NCI-H1436 (cell line): ENCODE data around the gene R3HDML.
"Not testable (repeated sequence)": the region's sequence is repeated elsewhere in the genome, so short reads cannot be mapped to it uniquely, and the experiment has no call there.

Experiments used
- DNase-seq: peaks from one replicate; lab custom pipeline; 2025; lab: John Stamatoyannopoulos, UW

R3HDML gene, protein sequence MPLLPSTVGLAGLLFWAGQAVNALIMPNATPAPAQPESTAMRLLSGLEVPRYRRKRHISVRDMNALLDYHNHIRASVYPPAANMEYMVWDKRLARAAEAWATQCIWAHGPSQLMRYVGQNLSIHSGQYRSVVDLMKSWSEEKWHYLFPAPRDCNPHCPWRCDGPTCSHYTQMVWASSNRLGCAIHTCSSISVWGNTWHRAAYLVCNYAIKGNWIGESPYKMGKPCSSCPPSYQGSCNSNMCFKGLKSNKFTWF

DNA sequence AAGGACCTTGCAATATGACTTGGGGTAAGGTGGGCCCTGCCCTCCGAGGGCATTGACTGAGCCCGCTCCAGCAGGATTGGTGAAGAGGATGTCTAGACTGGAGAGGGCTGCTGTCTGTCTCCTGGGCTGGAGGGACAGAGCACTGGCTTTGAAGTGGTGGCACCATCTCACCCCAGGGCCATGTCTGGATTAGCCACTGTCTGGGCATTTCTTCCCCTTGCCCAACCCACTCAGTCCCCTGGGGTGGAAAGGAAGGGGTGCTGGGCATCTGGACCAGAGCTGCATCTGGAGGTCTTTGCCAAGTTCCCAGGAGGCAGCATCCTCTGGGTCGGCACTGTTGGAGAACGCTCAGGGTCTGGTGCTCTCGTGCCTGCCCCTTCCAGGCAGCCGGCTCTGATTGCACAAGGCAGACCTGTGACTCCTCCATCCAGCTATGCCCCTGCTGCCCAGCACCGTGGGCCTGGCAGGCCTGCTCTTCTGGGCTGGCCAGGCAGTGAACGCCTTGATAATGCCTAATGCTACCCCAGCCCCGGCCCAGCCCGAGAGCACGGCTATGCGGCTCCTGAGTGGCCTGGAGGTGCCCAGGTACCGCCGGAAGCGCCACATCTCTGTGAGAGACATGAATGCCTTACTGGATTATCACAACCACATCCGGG is at the start of gene R3HDML:
Gene R3HDML (plus strand): TSS at position 319 of the 656 bp plus-strand sequence. CDS start 115 bp downstream, at position 434.
- DNase-seq: no peak

DNA sequence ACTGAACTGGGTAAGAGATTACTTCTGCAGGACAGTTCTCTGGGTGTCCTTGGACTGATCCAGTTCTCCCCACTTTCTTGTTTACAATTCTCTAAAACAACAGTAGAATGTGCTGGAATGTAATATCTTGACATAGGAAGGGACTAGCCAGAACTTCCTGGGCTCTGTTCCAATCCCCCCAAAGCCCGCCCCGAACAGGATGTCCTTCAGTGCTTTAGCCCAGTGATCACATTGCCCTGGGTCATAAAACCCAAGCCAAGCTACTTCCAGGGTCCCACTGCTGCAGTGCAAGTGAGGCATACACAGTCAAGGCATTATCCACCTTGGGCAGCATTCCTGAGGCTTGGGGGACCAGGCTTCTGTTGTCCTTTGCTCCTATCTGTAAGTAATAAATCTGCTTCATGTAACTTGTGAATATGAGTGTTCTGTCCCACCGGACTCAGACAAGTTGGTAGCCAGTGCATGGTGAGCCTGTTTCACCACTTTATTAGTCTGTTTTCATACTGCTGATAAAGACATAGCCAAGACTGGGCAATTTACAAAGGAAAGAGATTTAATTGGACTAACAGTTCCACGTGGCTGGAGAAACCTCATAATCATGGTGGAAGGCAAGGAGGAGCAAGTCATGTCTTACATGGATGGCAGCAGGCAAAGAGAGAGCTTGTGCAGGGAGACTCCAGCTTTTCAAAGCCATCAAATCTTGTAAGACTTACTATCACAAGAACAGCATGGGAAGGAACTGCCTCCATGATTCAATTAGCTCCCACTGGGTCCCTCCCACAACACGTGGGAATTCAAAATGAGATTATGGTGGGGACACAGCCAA is 49.4 kb upstream of the R3HDML start:
- DNase-seq: no peak

DNA sequence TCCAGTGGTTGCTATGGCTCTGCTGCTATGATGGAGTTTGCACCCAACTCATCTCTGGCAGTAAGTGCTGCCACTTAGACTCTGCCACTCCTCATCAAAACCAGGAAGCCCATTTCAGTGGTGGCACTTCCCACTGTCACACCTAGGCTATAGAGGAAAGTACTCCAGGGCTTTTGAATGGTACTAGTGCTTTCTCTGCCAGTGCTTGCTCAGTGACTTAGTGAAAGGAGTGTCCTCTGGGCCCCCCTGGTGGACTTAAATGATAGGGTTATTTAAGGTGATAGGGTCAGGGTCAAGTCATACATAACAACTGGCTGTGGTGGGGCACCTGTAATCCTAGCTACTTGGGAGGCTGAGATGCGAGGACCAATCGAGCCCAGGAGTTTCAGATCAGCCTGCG is 48.6 kb upstream of the R3HDML start:
- DNase-seq: no peak

DNA sequence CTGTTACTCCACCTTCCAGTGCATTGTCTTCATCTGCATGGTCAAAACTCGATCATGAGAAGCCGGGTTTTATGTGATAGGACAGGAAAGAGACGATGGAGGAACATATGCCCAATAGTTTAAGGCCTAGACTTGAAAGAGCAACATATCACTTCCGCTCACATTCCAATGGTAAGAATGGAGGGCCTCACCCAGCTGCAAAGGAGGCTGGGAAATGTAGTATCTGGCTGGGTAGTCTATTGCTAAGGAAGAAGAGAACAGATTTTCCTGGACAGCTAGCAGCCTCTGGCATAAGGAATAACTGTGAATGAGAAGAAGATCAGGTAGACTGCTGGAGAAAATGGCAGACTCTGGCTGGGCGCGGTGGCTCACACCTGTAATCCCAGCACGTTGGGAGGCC is 45.1 kb upstream of the R3HDML start:
- no peak for DNase-seq

DNA sequence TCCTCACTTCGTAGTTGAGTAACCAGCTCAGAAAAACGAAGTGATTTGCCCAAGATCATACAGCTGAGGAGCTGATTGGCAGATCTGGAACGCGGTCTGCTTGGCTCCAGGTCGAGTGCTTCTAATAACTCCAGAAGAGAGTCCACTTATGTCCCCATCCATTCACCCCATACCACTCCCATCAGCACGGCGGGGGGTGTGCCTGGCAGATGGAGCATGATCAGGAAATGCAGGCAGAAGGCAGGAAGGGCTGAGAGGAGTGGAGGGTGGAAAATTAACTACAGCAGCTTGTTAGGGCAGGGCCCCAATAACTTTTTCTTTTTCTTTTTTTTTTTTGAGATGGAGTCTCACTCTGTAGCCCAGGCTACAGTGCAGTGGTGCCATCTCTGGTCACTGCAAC is 40.8 kb upstream of the R3HDML start:
- DNase-seq: no peak

DNA sequence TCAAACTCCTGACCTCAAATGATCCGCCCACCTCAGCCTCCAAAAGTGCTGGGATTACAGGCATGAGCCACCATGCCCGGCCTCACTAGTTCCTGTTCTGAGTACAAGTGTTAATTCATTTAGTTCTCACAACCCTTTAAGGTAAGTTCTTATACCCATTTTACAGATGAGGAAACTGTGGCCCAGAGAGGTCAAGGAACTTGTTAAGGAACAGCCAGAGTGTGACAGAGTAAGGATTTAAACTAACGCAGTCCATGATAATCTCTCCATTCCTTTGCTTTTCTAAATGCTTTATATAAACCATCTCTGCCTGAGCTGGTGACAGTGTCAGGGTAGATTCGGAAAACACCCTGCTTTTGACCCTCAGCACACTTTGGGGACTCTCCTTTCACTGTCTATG is 39.1 kb upstream of the R3HDML start:
- DNase-seq: no peak

DNA sequence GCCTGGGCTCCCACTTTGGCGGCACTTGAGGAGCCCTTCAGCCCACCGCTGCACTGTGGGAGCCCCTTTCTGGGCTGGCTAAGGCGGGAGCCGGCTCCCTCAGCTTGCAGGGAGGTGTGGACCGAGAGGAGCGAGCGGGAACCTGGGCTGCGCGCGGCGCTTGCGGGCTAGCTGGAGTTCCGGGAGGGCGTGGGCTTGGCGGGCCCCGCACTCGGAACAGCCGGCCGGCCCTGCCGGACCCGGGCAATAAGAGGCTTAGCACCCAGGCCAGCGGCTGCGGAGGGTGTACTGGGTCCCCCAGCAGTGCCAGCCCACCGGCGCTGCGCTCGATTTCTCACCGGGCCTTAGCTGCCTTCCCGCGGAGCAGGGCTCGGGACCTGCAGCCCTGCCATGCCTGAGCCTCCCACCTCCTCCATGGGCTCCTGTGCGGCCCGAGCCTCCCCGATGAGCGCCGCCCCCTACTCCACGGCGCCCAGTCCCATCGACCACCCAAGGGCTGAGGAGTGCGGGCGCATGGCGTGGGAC is 37.8 kb upstream of the R3HDML start:
- not testable (repeated sequence) for DNase-seq

DNA sequence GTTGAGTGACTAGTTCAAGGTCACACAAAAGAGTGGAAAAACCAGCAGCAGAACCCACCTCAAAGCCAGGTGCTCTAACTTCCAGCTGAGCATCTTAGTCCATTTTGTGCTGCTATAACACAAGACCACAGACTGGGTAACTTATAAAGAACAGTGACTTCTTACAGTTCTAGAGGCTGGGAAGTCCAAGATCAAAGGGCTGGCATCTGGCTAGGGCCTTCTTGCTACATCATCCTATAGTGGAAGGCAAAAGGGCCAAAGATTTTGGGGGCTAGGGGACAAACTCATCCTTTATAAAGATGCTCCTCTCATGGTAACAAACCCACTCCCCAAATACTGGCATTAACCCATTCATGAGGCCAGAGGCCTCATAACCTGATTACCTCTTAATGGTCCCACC is 35.6 kb upstream of the R3HDML start:
- no peak for DNase-seq

DNA sequence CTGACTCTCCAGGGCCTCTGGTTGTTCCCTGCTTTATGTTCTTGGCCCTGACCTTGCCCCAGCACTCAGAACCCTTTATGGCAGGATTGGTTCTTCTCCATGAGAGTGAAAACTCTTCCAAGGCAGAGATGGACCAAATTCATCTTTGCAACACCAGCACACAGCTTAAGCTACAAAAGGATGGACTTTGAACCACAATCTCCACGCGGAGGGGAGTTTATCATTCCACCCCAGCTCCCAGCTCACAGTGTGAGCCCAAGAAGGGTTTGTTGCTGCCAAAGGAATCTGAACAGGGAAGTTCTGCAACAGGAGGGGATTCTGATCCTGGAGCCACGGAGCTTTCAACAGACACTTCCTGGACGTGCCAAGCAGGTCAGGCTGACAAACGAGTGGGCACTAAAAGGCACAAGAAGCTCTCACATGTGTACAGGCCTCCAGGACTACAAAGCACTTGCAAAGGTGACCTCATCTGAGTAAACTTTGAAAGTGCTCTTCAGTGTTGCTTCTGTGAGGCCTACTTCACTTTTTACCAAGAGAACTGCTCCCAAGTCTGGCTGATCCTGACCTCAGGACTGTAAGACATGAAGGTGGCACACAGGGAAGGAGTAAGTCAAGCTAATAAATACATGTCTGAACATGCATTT is 34.7 kb upstream of the R3HDML start:
- DNase-seq: no peak

DNA sequence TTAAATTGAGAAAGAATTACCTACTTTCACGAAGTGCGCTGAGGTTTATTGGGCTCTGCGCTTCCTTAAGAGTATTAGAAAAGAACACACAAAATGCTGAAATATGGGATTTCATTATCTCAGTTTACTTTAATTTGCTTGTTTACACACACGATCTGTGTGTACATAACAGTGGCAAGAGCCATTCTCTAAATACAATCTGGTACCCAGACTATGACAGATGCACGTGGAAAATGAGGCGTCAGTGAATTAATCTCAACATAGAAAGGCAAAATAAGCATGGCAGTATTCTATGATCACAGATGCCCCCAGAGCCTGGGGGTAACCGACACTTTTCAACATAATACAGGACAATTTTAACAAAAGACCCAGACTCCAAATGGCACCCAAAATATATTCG is 34.1 kb upstream of the R3HDML start:
- no peak for DNase-seq

DNA sequence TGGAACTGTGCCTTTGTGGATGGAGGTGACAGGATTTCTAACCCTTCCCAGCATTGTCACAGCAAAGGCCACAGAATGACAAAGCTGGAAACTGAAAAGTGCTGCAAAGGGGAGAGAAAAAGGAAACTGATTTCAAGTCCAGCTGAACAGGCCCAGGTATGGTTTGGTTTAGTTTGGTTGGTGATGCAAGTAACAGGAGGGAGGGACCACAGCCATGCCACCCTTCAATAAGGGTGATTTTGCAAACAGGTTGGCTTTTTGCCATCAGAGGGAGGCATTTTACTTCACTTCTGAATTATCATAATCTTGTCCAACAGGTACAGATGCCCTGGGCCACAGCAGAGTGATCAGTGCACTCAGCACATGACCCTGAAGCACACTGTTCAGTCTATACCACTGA is 32.5 kb upstream of the R3HDML start:
- DNase-seq: no peak

DNA sequence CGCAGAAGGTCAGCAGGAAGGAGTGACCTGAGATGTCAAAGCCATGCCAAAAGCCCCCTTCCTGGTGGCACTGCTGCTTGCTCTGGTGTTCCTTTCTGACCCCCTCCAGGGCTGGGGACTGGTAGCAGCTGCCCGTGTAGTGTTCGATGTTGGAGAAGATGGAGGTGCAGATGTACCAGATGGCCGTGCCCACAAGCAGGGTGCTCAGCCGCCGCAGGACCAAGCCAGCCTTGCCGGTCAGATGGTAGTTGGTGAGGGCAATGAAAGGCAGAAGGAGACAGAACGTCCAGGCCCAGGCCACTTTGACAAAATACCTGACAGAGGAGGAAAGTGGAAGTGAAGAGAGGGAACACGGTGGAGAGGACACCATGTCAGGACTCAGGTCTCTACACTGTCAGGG is 29.9 kb upstream of the R3HDML start:
- no peak for DNase-seq

DNA sequence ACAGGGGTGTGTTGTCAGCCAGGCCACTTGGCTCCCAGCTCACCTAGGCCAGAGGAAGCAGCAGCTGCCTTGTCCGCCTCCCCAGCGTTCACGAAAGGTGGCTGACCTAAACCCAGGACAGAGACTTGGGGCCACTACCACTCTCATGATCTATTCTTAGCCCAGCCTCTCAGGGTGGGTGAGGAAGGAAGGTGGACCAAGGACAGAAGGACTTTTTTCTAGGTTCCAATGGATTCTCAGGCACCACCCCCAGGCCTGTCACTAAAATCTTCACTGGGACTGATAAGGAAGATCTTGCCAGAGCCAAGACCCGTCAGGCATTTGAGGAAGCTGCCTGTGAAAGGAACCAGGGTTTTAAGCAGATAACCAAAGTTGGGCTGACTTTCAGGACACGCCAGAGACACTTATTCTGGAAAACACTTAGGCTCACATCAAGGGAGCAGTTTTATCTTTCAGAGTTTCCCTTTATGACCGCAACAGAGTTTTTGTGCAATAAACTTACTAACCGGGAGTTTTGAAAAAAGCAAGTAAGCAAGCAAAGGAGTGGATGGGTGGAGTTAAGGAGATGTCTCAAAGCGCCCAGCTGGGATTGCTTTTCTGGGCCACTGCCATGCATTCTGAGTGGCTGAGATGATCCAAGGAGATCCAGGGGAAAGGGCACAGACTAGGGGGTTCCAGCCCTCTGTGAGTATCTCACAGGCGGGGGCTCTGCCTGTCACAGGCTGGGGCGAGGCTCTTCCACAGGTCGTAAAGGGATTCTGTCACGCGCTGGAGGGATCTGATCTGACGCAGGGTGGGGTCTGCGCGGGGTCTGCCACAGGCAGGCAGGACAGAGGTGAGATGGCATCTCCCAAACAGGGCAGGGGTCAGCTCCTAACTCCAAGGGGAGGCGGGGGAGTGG is 26.8 kb upstream of the R3HDML start:
- no peak for DNase-seq

DNA sequence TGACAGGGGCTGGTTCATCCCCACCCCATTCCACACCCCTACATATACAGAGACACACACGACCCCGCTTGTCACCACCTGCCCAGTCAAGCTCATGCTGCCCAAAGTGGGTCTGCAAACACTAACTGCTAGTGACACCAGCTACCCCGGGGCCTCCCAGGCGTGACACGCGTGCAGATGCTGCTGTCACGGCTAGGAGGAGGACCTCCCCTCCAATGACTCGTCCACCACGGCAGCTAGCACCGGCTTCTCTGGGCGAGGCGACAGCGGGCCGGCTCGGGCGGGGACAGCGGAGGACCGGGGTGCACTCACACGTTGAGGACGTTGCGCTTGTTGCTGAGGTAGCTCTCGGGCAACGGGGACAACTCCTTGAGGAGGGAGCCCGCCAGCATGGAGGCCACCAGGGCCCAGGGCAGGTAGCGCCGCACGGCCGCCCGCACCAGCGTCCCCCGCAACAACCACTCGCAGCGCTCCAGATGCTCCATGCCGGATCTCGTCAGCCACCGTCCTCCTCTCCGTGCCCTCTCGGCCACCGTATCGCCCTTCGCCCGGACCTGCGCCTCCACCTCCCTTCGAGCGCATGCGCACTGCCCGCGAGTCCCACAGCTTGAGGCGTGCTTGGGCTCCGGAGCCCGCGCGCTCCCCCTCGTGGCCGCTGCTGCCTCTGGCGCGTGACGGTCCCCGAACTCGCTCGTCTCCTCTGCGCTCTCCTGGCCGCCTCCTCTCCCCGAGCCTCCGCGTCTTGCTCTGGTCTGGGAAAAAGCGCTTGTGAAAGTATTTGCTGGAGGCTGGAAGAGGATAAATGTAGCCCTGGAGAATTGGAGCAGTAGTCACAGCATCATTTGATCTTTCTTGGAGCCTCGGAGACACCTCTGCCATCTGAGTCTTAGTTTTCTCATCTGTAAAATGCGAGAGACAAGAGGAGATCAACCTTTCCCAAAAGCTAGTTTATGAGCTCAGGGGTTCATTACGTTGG is 25.9 kb upstream of the R3HDML start, which contains the start of gene FITM2:
Gene FITM2 (minus strand): TSS at position 539 of the 976 bp plus-strand sequence. CDS start 54 bp downstream, at position 485.
- DNase-seq: peak; percentile 94

DNA sequence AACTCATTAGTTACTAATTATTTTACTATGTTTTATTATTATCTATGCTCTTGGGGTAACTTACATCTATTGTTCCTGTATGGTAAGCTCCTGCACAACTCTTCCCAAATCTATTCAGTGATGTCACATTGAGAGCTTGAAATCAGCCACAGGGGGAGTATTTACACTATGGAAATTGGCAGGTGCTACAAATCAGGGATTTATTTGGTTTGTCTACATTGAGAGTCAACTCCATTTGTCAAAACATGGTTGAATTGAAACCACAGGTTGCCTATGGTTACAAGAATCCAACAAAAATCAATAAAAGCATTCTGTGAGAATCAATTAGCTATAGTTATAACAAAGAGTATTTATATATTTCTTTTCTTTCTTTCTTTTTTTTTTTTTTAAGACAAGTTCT is 22.0 kb upstream of the R3HDML start:
- no peak for DNase-seq

DNA sequence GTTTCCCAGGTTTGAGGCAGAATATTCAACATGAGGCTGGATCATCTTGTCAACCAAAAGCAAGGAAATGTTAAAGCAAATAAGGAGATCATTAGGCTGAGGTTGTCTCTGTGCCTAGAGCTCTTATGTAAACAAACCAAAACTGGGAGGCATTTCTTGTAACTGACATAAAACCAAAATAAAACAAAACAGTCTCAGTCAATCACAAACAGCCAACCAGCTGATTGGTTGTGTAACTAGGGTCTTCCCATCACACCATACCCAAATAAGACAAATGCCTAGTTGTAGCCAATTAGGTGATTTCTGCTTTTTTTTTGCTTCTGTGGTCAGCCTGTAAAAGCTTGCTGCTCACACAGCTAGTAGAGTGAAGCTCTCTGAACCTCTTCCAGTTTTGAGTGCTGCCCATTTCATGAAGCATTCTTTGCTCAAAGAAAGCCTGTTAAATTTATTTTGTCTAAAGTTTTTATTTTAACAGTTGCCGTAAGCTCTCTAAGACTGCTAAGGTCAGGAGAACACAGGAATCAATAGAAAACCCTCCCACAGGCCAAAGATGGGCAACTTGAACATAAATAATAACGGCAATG is 16.9 kb upstream of the R3HDML start:
- DNase-seq: no peak

DNA sequence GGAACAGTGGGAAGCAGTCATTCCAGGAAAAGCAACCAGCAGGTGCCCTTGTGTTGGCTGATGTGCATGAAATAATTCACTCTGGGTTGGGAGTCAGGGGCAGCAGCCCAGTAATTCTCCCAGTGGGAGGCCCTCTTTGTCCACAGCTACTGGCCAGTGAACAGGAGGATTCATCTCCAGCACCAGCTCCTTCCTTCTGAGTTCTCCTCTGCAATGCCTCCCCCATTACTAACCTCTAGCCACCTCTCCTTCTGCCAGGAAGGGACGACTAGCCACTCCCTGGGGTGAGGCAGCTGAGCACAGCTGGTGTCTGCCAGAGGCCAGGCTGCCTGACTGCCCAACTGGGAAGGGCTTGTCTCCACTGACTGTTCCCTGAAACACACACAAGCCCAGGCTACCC is 12.5 kb upstream of the R3HDML start:
- DNase-seq: no peak

DNA sequence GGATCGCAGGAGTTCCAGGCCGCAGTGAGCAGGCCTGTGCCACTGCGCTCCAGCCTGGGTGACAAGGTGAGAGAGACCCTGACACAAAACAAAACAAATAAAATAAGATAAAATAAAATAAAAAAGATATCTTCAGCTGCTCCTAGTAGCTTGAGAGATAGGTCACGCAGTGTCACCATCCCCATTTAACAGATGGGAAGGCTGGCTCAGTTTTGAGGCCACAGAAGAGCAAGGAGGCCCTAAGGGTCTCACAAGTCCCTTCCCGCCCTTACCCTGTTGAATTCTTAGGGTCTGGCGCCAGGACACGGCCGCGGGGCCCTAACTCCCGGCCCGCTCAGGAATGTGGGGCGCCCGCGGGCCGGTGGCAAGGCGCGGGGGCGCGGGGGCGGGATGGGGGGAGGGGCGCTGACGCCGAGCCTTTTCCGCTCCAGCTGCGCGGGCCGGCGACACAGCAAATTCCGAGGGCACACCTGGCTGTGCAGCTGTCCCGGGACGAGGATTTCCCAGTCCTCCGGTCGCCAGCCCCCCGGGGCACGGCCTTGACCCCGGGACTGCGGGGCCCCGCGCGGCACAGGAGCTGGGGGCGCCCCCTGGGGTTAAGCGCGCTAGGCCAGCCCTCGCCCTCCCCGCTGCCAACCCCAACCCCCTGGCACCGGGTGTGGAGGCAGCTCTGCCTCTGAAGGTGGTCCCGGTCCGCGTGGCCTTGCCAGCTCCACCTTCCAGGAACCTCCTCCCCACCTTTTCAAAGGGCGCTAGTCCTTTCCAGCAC is 10.3 kb upstream of the R3HDML start:
- no peak for DNase-seq

DNA sequence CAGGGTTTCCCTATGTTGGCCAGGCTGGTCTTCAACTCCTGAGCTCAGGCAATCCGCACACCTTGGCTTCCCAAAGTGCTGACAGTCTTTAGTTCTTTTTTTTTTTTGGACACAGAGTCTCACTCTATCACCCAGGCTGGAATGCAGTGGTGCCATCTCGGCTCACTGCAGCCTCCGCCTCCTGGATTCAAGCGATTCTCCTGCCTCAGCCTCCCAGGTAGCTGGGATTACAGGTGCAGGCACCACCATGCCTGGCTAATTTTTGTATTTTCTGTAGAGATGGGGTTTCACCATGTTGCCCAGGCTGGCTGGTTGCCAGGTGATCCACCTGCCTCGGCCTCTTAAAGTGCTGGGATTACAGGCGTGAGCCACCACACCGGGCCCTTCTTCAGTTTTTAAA is 9.1 kb upstream of the R3HDML start:
- not testable (repeated sequence) for DNase-seq
